ENCODE results near the gene KCNAB2.

The KCNAB2 gene

GRCh38 chr1:6108476-6108875 lies 62.8 kb downstream of the KCNAB2 start:
- DNase-seq (ENCODE audit: low read depth, low spot score), result no peak

DNA sequence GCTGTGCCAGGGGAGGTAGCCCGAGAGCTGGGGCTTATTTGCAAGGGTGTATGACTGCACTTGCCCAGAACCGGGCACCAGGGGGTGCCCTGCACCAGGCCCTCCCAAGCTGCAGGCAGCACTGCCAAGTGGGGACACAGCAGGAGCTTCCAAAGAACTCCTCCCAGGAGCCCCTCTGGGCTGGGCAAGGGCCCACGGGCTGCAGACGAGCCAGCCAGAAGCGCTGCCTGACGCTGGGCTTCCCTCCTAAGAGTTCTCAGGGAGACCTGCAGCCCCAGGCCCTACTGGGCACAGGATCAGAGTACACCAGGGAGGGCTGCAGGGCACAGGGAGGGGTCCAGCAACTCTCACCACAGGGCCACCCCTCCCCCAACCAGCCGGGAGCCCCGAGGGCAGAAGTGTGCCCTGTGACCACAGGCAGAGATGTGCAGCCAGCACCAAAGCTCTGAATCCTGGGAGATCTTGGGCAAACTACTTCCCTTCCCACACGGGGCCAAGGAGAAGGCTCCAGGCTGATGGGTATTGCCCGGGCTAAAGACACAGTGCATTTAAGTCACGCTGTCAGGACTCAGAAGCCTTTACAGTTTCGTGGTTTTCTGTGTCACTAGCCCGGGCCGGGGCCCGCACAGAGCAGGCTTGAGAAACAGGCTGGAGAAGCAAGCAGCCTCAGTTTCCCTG lies 63.4 kb downstream of the KCNAB2 start:
- DNase-seq (ENCODE audit: low read depth, low spot score), result peak; percentile 70

DNA sequence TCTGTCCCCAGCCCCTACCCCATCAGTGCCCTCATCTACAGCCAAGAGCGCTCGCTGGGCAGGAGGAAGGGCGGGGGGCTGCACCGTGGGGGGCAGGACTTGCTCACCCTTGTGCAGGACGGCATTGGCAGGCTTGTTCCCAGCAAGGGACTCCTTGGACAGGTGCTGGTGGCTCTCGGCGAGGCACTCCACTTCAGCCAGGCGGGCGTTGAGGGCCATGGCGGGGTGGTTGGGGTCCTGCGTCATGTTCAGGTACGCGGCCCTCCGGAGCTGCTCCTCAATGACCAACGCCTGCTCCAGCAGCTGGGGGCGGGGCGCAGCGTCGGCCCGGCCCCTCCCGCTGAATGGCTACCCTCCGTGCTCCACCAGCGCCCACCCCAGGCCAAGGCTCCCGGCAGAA lies 64.0 kb downstream of the KCNAB2 start:
- no peak for DNase-seq (ENCODE audit: low read depth, low spot score)

DNA sequence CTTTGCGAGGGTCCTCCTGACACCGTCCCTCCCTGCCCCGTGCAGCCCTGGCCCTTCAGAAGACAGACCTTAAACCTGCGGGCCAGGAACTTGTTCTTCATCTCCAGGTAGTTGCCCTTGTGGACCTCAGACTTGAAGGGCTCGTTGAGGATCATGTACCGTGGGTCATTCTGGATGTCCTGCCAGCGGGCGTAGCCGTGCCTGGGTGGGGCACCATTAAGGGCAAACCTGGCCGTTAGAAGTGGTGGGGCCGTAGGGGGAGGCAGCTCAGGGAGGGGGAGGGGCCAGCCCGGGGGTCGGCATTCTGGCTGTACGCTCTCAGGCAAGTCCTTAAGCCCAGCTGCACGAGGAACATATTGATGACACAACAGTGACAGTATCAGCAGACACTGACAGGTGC lies 64.6 kb downstream of the KCNAB2 start:
- DNase-seq (ENCODE audit: low read depth, low spot score), result no peak

DNA sequence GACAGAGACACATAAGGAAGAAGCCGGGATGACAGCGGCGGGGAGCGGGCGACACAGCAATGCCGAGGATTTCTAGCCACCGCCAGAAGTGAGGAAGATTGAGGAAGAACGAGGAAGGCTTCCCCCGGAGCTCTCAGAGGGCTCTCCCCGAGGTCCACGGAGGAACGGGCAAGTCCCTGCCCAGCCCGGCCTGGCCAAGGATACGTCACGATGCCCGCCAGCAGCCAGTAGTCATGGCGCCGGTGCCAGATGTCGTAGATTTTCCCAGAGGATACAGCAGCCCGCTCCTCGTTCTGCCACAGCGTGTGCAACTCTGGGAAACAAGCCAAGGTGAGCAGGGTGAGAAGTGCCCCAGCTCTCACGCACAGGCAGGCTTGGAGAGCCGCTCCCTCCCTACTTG lies 65.9 kb downstream of the KCNAB2 start:
- peak; percentile 13 for DNase-seq (ENCODE audit: low read depth, low spot score)

GRCh38 chr1:6111991-6112689 lies 66.5 kb downstream of the KCNAB2 start:
- no peak for DNase-seq (ENCODE audit: low read depth, low spot score)

DNA sequence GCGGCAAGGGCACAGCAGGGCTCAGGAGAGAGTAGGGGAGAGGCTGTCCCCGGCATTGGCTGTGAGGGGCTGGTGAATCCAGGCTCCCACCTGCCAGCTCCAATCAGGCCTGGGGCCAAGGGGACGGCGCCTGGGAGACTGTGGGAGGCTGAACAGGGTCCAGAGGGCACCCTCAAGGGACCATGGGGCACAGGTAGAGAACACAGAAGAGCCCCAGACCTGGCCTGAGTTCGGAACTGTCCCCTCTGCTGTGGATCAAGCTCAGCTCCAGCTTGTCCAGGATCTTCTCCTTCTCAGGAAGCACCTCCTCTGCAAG lies 67.0 kb downstream of the KCNAB2 start:
- no peak for DNase-seq (ENCODE audit: low read depth, low spot score)

DNA sequence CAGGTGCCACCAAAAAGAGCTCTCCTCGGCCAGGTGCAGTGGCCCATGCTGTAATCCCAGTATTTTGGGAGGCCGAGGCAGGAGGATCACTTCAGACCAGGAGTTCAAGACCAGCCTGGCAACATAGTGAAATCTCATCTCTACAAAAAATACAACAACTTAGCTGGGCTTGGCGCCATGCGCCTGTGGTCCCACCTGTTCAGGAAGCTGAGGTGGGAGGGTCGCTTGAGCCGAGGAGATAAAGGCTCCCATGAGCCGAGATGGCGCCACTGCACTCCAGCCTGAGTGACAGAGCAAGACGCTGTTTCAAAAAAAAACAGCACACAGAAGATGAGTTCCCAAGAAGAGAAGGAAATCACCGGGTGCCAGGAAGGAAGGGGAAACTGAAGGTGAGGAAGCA lies 67.4 kb downstream of the KCNAB2 start:
- no peak for DNase-seq (ENCODE audit: low read depth, low spot score)

DNA sequence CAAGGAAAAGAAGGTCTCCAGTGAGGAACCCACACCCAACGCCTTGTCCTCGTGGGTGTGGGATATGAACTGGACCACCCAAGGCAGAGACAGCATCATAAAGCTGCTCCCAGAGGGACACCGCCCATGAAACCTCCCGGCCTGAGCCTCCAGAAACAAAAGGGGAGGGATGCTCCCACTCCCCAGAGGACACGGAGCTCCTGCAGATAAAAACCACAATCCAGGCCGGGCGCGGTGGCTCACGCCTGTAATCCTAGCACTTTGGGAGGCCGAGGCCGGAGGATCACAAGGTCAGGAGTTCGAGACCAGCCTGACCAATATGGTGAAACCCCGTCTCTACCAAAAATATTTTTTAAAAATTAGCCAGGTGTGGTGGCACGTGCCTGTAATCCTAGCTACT lies 68.1 kb downstream of the KCNAB2 start:
- DNase-seq (ENCODE audit: low read depth, low spot score), result no peak

GRCh38 chr1:6116137-6116536 lies 70.4 kb downstream of the KCNAB2 start:
- DNase-seq (ENCODE audit: low read depth, low spot score), result peak; percentile 35

DNA sequence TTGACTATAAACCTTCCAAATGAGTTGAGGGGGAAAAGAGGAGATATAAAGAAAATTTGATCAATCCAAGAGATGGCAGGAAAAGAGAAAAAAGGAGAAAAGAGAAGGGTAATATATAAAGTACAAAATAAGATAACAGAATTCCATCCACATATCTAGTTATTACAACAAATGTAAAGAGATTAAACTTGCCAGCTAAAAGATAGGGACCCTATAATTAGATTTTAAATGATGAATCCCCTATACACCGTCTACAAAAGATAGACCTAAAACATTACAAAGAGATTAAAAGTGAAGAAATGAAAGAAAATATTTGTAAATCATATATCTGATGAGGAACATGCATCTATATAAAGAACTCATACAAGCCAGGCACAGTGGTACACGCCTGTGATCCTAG lies 71.4 kb downstream of the KCNAB2 start:
- no peak for DNase-seq (ENCODE audit: low read depth, low spot score)

- no peak for DNase-seq (ENCODE audit: low read depth, low spot score)
These were observed 71.9 kb downstream of the KCNAB2 start for GRCh38 chr1:6117624-6118023.

DNA sequence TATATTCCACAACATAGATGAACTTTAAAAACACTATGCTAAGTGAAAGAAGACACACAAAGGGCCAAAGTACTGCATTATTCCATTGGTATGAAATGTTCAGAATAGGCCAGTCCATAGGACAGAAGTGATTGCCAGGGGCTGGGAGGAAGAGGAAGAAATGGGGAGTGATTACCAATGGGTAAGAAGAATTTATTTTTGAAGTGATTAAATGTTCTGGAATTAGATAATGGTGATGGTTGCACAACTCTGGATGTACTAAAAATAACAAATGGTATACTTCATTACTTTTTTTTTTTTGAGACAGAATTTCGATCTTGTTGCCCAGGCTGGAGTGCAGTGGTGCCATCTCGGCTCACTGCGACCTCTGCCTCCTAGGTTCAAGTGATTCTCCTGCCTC lies 72.7 kb downstream of the KCNAB2 start:
- DNase-seq (ENCODE audit: low read depth, low spot score), result no peak

GRCh38 chr1:6121021-6121421 lies 75.3 kb downstream of the KCNAB2 start:
- DNase-seq (ENCODE audit: low read depth, low spot score), result no peak

GRCh38 chr1:6121651-6122370 lies 76.1 kb downstream of the KCNAB2 start:
- no peak for DNase-seq (ENCODE audit: low read depth, low spot score)

GRCh38 chr1:6123083-6123482 lies 77.4 kb downstream of the KCNAB2 start:
- no peak for DNase-seq (ENCODE audit: low read depth, low spot score)

- DNase-seq (ENCODE audit: low read depth, low spot score), result no peak
These were observed 78.1 kb downstream of the KCNAB2 start for GRCh38 chr1:6123816-6124215.

DNA sequence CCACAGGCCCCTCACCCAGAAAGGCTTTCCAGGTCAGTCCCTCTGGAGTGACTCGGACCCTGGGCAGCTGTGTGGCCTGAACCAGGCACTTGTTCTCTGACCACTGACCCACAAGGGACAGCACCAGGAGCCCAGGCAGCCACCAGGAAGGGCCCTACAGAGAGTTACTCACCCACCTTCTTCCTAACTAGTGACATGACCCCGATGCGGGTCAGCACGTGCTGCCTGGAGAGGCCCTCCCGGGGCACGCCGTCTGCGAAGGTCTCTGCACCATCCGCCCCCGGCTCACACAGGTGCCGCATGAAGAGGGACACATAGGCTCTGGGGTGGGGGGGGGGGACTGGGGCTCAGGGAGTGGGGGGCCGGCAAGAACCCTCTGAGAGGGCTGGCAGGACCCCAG lies 78.7 kb downstream of the KCNAB2 start:
- no peak for DNase-seq (ENCODE audit: low read depth, low spot score)

DNA sequence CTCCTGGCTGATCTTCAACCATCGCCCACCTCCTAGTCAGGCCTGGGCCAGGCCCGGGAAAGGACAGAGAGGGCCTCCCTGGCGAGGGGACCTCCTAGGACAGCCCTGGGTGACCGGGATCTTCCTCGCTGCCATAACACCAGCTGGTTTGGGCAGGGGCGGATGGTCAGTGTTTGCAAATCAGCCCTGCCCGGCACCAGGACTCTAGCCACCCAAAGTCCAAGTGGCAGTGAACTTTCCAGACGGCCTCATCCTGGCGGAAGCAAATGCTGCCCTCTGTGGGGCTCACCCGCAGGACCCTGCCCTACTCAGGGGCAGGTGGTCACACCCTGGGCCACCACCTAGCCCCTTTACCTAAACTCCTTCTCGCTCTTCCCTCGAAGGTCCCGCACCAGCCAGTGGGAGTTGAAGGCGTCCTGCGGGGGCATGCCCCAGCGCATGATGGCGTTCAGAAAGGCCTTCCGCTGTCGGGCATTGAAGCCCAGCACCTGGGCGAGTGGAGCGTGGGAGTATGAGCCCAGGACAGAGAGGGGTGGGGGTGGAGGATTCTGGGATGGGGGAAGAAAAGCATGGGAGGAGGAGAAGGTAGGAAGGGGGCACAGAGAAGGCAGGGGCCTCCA lies 79.2 kb downstream of the KCNAB2 start:
- no peak for DNase-seq (ENCODE audit: low read depth, low spot score)

- DNase-seq (ENCODE audit: low read depth, low spot score), result no peak
These were observed 79.7 kb downstream of the KCNAB2 start for GRCh38 chr1:6125366-6125765.

DNA sequence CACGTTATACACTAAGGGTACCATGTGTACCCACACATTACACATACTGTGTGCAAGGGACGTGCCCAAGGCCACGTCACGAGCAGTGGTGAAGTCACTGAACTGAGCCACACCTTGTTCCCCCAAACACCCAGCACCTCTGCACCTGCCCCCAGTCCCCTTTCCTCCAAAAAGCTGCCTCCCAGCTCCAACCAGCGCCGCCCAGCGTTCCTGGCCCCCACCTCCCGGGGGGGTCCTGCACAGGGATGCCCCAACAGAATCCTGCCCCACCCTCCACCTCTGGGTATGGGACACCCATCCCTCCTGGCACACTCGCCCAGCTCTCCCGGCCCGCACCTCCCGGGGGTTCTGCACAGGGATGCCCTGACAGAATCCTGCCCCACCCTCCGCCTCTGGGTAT lies 80.3 kb downstream of the KCNAB2 start:
- DNase-seq (ENCODE audit: low read depth, low spot score), result no peak

DNA sequence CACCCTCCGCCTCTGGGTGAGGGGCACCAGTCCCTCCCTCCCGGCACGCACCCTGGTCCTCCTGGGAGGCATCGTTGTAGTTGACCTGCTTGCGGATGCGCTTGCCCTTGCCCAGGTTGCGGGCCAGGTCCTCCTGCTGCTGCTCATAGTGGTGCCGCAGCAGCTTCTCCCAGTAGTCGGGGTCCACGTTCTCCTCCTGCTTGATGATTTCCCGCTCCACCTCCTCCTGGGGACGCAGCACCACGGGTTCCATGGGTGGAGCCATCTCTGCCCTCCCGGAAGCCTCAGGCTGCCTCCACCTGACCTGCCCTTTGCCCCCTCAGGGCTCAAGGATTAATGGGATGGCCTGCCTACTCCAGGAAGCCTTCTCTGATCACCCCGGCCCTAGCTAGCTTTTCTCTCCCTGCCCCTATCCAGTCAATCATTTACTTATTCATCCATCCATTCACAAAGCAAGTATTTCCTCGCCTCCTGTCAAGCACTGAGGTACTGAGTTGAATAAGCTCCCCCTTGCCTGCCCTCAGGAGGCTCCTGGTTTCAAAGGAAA lies 80.9 kb downstream of the KCNAB2 start:
- DNase-seq (ENCODE audit: low read depth, low spot score), result no peak

Measured in astrocyte of the hippocampus (primary cell).